ENCODE measurements around the gene SMOC1. TPM values are rescaled to one million over a fixed set of nuclear protein-coding genes. Genes with fewer than 3 reads are reported as not detected.

The SMOC1 gene
- total and polyA plus RNA-seq, 2 donors (not counting 1 experiment from before 2014, with no cell fraction given) = 0.06 TPM; not detected in 1

GRCh38 chr14:70032016-70032415 is 152.8 kb downstream of the SMOC1 start:
- H3K79me2 ChIP-seq (ENCODE audit: control insufficient read depth, insufficient read depth, low read length) = no peaks in the 10 kb centered on the region
- DNase-seq (ENCODE audit: low read depth in 2 of 2) = no peak
- no peak overlapping the region for H3K9ac ChIP-seq (ENCODE audit: insufficient read depth, low read length)
- no peaks in the 10 kb centered on the region for H3K36me3 ChIP-seq (ENCODE audit: control insufficient read depth, insufficient read depth, low read length)
- no peak overlapping the region for H3K4me3 ChIP-seq (replicated peaks in 1 of 4; ENCODE audit: control extremely low read depth in 1 of 4, insufficient read depth in 1 of 4, low read depth in 3 of 4, low read length in 4 of 4)
- TF ChIP-seq EZH2 (IDR thresholded peaks at IDR 0.05; ENCODE audit: low read length, missing control alignments) = no peak
- no peak for TF ChIP-seq CTCF (conservative IDR thresholded peaks at IDR 0.05 in 1 of 2, IDR thresholded peaks at IDR 0.05 in 1 of 2; ENCODE audit: low read depth in 1 of 2, low read length in 2 of 2)
- no peak overlapping the region for H3K27ac ChIP-seq (ENCODE audit: insufficient read depth, low read length)
- H3K4me1 ChIP-seq (ENCODE audit: control insufficient read depth, extremely low read depth, insufficient read depth, low read length) = no peaks in the 10 kb centered on the region
- H2AFZ ChIP-seq (ENCODE audit: low read length) = no peak overlapping the region
- no peak overlapping the region for H3K4me2 ChIP-seq (ENCODE audit: extremely low read depth, insufficient read depth, low read length)
- H3K27me3 ChIP-seq (ENCODE audit: control insufficient read depth, insufficient read depth, low read length) = no peaks in the 10 kb centered on the region
- H4K20me1 ChIP-seq (ENCODE audit: control insufficient read depth, extremely low read depth, insufficient read depth, low read length) = no peaks in the 10 kb centered on the region
- H3K9me3 ChIP-seq (ENCODE audit: control insufficient read depth, insufficient read depth, low read depth, low read length) = no peaks in the 10 kb centered on the region

- H3K4me2 ChIP-seq (ENCODE audit: extremely low read depth, insufficient read depth, low read length) = no peak overlapping the region
- H2AFZ ChIP-seq (ENCODE audit: low read length) = no peak overlapping the region
- no peak overlapping the region for H3K9ac ChIP-seq (ENCODE audit: insufficient read depth, low read length)
- no peaks in the 10 kb centered on the region for H4K20me1 ChIP-seq (ENCODE audit: control insufficient read depth, extremely low read depth, insufficient read depth, low read length)
- H3K9me3 ChIP-seq (ENCODE audit: control insufficient read depth, insufficient read depth, low read depth, low read length) = no peaks in the 10 kb centered on the region
- no peak for TF ChIP-seq CTCF (conservative IDR thresholded peaks at IDR 0.05 in 1 of 2, IDR thresholded peaks at IDR 0.05 in 1 of 2; ENCODE audit: low read depth in 1 of 2, low read length in 2 of 2)
- no peak for TF ChIP-seq EZH2 (IDR thresholded peaks at IDR 0.05; ENCODE audit: low read length, missing control alignments)
- H3K36me3 ChIP-seq (ENCODE audit: control insufficient read depth, insufficient read depth, low read length) = no peaks in the 10 kb centered on the region
- no peaks in the 10 kb centered on the region for H3K79me2 ChIP-seq (ENCODE audit: control insufficient read depth, insufficient read depth, low read length)
- no peak overlapping the region for H3K27ac ChIP-seq (ENCODE audit: insufficient read depth, low read length)
- H3K4me3 ChIP-seq (replicated peaks in 1 of 4; ENCODE audit: control extremely low read depth in 1 of 4, insufficient read depth in 1 of 4, low read depth in 3 of 4, low read length in 4 of 4) = no peak overlapping the region
- no peaks in the 10 kb centered on the region for H3K27me3 ChIP-seq (ENCODE audit: control insufficient read depth, insufficient read depth, low read length)
- peak in 1 of 2 donors; percentile 12 for DNase-seq (ENCODE audit: low read depth in 2 of 2)
- no peaks in the 10 kb centered on the region for H3K4me1 ChIP-seq (ENCODE audit: control insufficient read depth, extremely low read depth, insufficient read depth, low read length)
Measured at GRCh38 chr14:70032447-70032846, 153.2 kb downstream of the SMOC1 start.

GRCh38 chr14:70033116-70033515 is 153.9 kb downstream of the SMOC1 start:
- no peak for DNase-seq (ENCODE audit: low read depth in 2 of 2)
- H3K9ac ChIP-seq (ENCODE audit: insufficient read depth, low read length) = no peak overlapping the region
- H4K20me1 ChIP-seq (ENCODE audit: control insufficient read depth, extremely low read depth, insufficient read depth, low read length) = no peaks in the 10 kb centered on the region
- no peak overlapping the region for H2AFZ ChIP-seq (ENCODE audit: low read length)
- H3K36me3 ChIP-seq (ENCODE audit: control insufficient read depth, insufficient read depth, low read length) = no peaks in the 10 kb centered on the region
- H3K27ac ChIP-seq (ENCODE audit: insufficient read depth, low read length) = no peak overlapping the region
- no peaks in the 10 kb centered on the region for H3K9me3 ChIP-seq (ENCODE audit: control insufficient read depth, insufficient read depth, low read depth, low read length)
- no peaks in the 10 kb centered on the region for H3K79me2 ChIP-seq (ENCODE audit: control insufficient read depth, insufficient read depth, low read length)
- no peak overlapping the region for H3K4me3 ChIP-seq (replicated peaks in 1 of 4; ENCODE audit: control extremely low read depth in 1 of 4, insufficient read depth in 1 of 4, low read depth in 3 of 4, low read length in 4 of 4)
- H3K27me3 ChIP-seq (ENCODE audit: control insufficient read depth, insufficient read depth, low read length) = no peaks in the 10 kb centered on the region
- no peak overlapping the region for H3K4me2 ChIP-seq (ENCODE audit: extremely low read depth, insufficient read depth, low read length)
- TF ChIP-seq EZH2 (IDR thresholded peaks at IDR 0.05; ENCODE audit: low read length, missing control alignments) (no peak), CTCF (conservative IDR thresholded peaks at IDR 0.05 in 1 of 2, IDR thresholded peaks at IDR 0.05 in 1 of 2; ENCODE audit: low read depth in 1 of 2, low read length in 2 of 2) (no peak)
- no peaks in the 10 kb centered on the region for H3K4me1 ChIP-seq (ENCODE audit: control insufficient read depth, extremely low read depth, insufficient read depth, low read length)

All from fibroblast of lung (primary cell).